ENCODE data around the gene TRAPPC14.

DNA sequence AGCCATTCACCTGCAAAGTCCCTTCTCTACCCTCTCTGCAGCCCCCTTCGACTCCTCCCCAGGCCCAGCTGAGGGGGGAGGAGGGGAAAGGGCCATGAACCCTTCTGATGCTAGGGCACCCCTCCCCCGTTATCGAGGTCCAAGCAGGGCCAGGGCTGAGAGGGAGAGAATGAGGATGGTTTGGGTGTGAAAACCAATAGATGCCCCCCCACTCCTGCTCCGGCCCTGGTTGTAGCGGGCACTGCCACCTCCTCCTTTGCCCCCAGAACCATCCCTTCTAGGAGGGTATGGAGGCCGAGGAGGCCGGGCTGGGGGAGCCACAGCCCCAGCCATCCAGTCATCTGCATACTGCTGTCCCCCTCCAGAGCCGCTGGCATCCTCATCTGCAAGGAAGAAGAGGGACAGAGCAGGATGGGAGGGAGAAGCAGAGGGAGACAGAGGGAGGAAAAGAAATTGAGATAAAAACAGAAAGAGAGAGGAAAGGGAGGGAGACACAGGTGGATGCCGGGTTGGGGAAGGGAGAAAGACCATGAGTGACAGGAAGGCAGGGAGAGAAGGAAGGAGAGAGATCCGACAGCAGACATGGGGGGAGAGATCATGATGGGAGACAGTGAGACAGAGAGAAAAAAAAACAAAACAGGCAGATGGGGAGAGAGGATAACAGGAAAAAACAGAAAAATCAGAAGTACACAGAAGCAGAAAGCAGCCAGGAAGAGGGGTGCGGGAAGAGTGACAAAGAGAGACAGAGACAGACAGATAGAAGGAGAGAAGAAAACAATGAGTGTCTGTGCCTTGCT lies 11.8 kb upstream of the TRAPPC14 start:
- TF ChIP-seq RAD21 (IDR thresholded peaks at IDR 0.05) (no peak), JUND (IDR thresholded peaks at IDR 0.05) (no peak), TAF1 (conservative IDR thresholded peaks at IDR 0.05) (no peak), FOXA1 (IDR thresholded peaks at IDR 0.05) (no peak), GABPA (IDR thresholded peaks at IDR 0.05 in 1 of 2, conservative IDR thresholded peaks at IDR 0.05 in 1 of 2) (no peak), NR2F2 (IDR thresholded peaks at IDR 0.05) (no peak), RXRA (IDR thresholded peaks at IDR 0.05) (no peak), HNF4G (IDR thresholded peaks at IDR 0.05) (no peak)
- TF ChIP-seq, protein P1, sequence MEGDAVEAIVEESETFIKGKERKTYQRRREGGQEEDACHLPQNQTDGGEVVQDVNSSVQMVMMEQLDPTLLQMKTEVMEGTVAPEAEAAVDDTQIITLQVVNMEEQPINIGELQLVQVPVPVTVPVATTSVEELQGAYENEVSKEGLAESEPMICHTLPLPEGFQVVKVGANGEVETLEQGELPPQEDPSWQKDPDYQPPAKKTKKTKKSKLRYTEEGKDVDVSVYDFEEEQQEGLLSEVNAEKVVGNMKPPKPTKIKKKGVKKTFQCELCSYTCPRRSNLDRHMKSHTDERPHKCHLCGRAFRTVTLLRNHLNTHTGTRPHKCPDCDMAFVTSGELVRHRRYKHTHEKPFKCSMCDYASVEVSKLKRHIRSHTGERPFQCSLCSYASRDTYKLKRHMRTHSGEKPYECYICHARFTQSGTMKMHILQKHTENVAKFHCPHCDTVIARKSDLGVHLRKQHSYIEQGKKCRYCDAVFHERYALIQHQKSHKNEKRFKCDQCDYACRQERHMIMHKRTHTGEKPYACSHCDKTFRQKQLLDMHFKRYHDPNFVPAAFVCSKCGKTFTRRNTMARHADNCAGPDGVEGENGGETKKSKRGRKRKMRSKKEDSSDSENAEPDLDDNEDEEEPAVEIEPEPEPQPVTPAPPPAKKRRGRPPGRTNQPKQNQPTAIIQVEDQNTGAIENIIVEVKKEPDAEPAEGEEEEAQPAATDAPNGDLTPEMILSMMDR (IDR thresholded peaks at IDR 0.05; ENCODE audit: low read depth, low read length, missing input control): no peak
- TF ChIP-seq, protein P2, sequence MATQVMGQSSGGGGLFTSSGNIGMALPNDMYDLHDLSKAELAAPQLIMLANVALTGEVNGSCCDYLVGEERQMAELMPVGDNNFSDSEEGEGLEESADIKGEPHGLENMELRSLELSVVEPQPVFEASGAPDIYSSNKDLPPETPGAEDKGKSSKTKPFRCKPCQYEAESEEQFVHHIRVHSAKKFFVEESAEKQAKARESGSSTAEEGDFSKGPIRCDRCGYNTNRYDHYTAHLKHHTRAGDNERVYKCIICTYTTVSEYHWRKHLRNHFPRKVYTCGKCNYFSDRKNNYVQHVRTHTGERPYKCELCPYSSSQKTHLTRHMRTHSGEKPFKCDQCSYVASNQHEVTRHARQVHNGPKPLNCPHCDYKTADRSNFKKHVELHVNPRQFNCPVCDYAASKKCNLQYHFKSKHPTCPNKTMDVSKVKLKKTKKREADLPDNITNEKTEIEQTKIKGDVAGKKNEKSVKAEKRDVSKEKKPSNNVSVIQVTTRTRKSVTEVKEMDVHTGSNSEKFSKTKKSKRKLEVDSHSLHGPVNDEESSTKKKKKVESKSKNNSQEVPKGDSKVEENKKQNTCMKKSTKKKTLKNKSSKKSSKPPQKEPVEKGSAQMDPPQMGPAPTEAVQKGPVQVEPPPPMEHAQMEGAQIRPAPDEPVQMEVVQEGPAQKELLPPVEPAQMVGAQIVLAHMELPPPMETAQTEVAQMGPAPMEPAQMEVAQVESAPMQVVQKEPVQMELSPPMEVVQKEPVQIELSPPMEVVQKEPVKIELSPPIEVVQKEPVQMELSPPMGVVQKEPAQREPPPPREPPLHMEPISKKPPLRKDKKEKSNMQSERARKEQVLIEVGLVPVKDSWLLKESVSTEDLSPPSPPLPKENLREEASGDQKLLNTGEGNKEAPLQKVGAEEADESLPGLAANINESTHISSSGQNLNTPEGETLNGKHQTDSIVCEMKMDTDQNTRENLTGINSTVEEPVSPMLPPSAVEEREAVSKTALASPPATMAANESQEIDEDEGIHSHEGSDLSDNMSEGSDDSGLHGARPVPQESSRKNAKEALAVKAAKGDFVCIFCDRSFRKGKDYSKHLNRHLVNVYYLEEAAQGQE (IDR thresholded peaks at IDR 0.05): no peak
- TF ChIP-seq, protein P3, sequence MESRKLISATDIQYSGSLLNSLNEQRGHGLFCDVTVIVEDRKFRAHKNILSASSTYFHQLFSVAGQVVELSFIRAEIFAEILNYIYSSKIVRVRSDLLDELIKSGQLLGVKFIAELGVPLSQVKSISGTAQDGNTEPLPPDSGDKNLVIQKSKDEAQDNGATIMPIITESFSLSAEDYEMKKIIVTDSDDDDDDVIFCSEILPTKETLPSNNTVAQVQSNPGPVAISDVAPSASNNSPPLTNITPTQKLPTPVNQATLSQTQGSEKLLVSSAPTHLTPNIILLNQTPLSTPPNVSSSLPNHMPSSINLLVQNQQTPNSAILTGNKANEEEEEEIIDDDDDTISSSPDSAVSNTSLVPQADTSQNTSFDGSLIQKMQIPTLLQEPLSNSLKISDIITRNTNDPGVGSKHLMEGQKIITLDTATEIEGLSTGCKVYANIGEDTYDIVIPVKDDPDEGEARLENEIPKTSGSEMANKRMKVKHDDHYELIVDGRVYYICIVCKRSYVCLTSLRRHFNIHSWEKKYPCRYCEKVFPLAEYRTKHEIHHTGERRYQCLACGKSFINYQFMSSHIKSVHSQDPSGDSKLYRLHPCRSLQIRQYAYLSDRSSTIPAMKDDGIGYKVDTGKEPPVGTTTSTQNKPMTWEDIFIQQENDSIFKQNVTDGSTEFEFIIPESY (IDR thresholded peaks at IDR 0.05): no peak
- TF ChIP-seq, protein P4, sequence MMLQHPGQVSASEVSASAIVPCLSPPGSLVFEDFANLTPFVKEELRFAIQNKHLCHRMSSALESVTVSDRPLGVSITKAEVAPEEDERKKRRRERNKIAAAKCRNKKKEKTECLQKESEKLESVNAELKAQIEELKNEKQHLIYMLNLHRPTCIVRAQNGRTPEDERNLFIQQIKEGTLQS (IDR thresholded peaks at IDR 0.05): no peak

Data from liver (tissue), 3 donors.